Stomach (tissue), 9 donors: Measurements from ENCODE around the gene PRRT2. TPM values are rescaled to one million over a fixed set of nuclear protein-coding genes. Genes with fewer than 3 reads are reported as not detected.

Experiments
- DNase-seq, 2 donors: peaks; one replicate each; pipeline versions ENCODE4 v3.0.0 to v3.0.0-alpha.2; 2013 to 2019
- H3K27ac ChIP-seq, 5 donors: fragments of 200-600 bp in 4 of 5; sonication (generic) in 4 of 5; one replicate each; pipeline ENCODE4 v1.5.1; 2013 to 2019; ENCODE audit warnings: mild to moderate bottlenecking in 1 of 5, moderate library complexity in 1 of 5
- H3K27me3 ChIP-seq, 3 donors: fragments of 200-600 bp; sonication (generic); one replicate each; pipeline ENCODE4 v1.5.1; 2017 to 2019; ENCODE audit warnings: mixed run types in 1 of 3
- H3K36me3 ChIP-seq, 4 donors: fragments of 200-600 bp; sonication (generic); 1 replicate in 3 of 4; 2 replicates in 1 of 4; pipeline ENCODE4 v1.5.1; 2016 to 2019
- H3K4me1 ChIP-seq, 4 donors: fragments of 200-600 bp; sonication (generic); one replicate each; pipeline ENCODE4 v1.5.1; 2016 to 2019
- H3K4me3 ChIP-seq, 4 donors: fragments of 200-600 bp; sonication (generic) in 3 of 4; one replicate each; pipeline ENCODE4 v1.5.1; 2016 to 2019; ENCODE audit warnings: mild to moderate bottlenecking in 1 of 4
- H3K9me3 ChIP-seq, 4 donors: fragments of 200-600 bp; sonication (generic); one replicate each; pipeline ENCODE4 v1.5.1; 2016 to 2019
- EP300 ChIP-seq: sonication (generic); formaldehyde crosslinking; IDR thresholded peaks from one replicate; pipeline ENCODE4 v1.6.1; 2017; ENCODE audit warnings: antibody characterized with exemption
- POLR2A ChIP-seq, 4 donors: fragments of 450-650 bp; IDR thresholded peaks; one replicate each; pipeline ENCODE4 v1.6.1; 2016; ENCODE audit warnings: antibody characterized with exemption in 4 of 4, control low read depth in 2 of 4, mild to moderate bottlenecking in 1 of 4, moderate library complexity in 1 of 4
- POLR2AphosphoS5 ChIP-seq, 3 donors: sonication (generic); formaldehyde crosslinking; IDR thresholded peaks; one replicate each; pipeline ENCODE4 v1.6.1; 2016; ENCODE audit warnings: antibody characterized with exemption in 3 of 3
- WGBS, 5 donors: extraction: QIAGEN DNeasy Blood & Tissue Kit in 3 of 5; methylation state at CpG; one replicate each; pipeline versions ENCODE4 v1.1.5 to v1.1.7; 2013 to 2018; 5-methylcytosine and 5-hydroxymethylcytosine counted together
- intact Hi-C: fragments of 100-400 bp; cut with DNase I; formaldehyde crosslinking; loops from one replicate; pipeline ENCODE4 v1.15.1; 2023; ENCODE audit warnings: low total_unique reads
- polyA plus RNA-seq, 3 donors: library from polyadenylated mRNA; stranded (reverse); fragments of 200-250 nt; gene quantifications; one replicate each; pipeline ENCODE4 v1.2.3, GENCODE V29; 2013
- total RNA-seq, 5 donors: library from RNA; depleted of rRNA; stranded (reverse); fragments of >200 nt; gene quantifications; one replicate each; pipeline versions ENCODE4 v1.1.0 to v1.2.3, GENCODE V29; 2014 to 2016
- TF ChIP-seq, protein P1 (sequence below), 7 experiments: fragments of 450-650 bp in 4 of 7; fragments of 200-600 bp in 3 of 7; sonication (generic) in 3 of 7; IDR thresholded peaks; one replicate each; pipeline ENCODE4 v1.5.1; 2016 to 2019; ENCODE audit warnings: antibody characterized with exemption in 7 of 7, control low read depth in 2 of 7, mild to moderate bottlenecking in 1 of 7
- donor health status: healthy with polysubstance abuse.
- donor health status: Bipolar disorder and iron deficiency.
- donor health status: healthy.

PRRT2 gene
- total and polyA plus RNA-seq, 8 donors, result 0.62 to 17.4 (median 4.0) TPM; not detected in 3

DNA sequence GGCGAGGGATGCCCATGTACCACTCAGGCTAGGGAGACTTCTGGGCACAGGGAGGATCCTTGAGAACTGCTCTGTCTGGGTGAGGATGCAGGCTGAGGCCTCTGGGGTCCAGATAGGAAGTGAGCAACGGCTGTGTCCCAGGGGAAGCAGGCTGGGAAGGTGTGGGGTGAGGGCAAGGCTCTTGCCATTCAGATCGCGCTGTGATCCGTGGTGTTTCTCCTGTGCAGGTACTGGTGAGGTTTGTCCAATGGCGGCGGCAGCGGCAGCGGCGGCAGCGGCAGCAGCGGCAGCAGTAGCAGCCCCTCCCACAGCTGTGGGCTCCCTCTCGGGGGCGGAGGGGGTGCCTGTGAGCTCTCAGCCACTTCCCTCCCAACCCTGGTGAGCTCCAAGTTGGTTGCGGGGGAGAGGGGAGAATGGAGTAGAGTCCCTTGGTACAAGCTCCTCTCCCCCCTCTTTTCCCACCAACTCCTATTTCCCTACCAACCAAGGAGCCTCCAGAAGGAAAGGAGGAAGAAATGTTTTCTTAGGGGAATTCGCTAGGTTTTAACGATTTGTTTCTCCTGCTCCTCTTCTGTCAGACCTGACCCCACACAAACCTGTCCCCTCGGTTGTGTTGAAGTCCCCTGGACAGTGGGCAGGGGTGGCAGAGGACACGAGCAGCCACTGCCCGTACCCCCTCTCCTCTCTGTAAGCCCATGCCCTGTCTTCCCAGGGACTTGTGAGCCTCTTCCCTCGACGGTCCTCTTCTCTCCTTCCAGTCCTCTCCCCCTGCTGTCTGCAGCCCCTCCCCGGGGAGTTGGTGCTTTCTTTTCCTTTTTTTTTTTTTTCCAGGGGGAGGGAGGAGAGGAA is 1.9 kb upstream of the PRRT2 start:
- TF ChIP-seq, protein P1, sequence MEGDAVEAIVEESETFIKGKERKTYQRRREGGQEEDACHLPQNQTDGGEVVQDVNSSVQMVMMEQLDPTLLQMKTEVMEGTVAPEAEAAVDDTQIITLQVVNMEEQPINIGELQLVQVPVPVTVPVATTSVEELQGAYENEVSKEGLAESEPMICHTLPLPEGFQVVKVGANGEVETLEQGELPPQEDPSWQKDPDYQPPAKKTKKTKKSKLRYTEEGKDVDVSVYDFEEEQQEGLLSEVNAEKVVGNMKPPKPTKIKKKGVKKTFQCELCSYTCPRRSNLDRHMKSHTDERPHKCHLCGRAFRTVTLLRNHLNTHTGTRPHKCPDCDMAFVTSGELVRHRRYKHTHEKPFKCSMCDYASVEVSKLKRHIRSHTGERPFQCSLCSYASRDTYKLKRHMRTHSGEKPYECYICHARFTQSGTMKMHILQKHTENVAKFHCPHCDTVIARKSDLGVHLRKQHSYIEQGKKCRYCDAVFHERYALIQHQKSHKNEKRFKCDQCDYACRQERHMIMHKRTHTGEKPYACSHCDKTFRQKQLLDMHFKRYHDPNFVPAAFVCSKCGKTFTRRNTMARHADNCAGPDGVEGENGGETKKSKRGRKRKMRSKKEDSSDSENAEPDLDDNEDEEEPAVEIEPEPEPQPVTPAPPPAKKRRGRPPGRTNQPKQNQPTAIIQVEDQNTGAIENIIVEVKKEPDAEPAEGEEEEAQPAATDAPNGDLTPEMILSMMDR (IDR thresholded peaks at IDR 0.05), result no peak
- TF ChIP-seq POLR2AphosphoS5 (IDR thresholded peaks at IDR 0.05) (no peak), POLR2A (IDR thresholded peaks at IDR 0.05) (no peak), EP300 (no peak)
- DNase-seq, result peak in 1 of 2 donors; percentile 52
- 53 to 62% (median 56%) methylated on average over 23 of the region's 23 CpGs for WGBS, 5 donors
- H3K4me3 ChIP-seq, result peak overlapping the region in 2 of 4 donors; percentile 63 to 71
- intact Hi-C loops, result loop anchor here (5.0 kb wide), 1 partner anchor 47 kb away; no protein-coding TSS in a partner anchor
- no peaks in the 10 kb centered on the region for H3K9me3 ChIP-seq
- peaks cover 15 to 23% (median 21%) of the 10 kb centered on the region in 4 donors for H3K36me3 ChIP-seq
- H3K27ac ChIP-seq, result peak overlapping the region; percentile 52 to 96 (median 91)
- peaks cover 0 to 22% (median 0%) of the 10 kb centered on the region in 3 donors for H3K27me3 ChIP-seq
- H3K4me1 ChIP-seq, result peaks cover 63 to 80% (median 78%) of the 10 kb centered on the region in 4 donors

DNA sequence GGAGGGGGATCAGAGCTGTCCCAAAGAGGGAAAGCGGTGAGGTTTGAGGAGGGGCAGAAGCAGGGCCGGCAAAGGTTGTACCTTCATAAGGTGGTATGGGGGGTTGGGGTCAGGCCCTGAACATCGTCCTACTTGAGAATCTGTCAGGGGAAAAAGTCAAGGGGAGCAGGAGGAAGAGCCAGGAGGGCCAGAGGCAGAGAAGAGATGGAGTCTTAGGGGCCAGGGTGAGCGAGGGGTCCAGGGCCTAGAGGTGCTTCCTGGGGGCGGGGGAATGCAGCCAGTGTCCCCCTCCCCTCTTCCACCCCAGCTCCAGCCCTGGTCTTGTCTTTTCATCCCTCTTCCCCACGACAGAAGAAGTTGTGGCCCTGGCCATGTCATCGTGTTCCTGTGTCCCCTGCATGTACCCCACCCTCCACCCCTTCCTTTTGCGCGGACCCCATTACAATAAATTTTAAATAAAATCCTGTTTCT is 1.3 kb upstream of the PRRT2 start:
- intact Hi-C loops, result no loop called here
- 24 to 32% (median 27%) methylated on average over 9 of the region's 9 CpGs for WGBS, 5 donors
- Histone ChIP-seq H3K4me1 (peaks cover 66 to 84% (median 82%) of the 10 kb centered on the region in 4 donors), H3K4me3 (peak overlapping the region in 2 of 4 donors; percentile 61 to 63), H3K36me3 (peaks cover 15 to 23% (median 21%) of the 10 kb centered on the region in 4 donors), H3K27me3 (peaks cover 0 to 22% (median 0%) of the 10 kb centered on the region in 3 donors), H3K27ac (peak overlapping the region; percentile 87 to 96 (median 91)), H3K9me3 (no peaks in the 10 kb centered on the region)
- TF ChIP-seq, protein P1 (IDR thresholded peaks at IDR 0.05), result no peak
- TF ChIP-seq POLR2A (IDR thresholded peaks at IDR 0.05) (no peak), EP300 (no peak), POLR2AphosphoS5 (IDR thresholded peaks at IDR 0.05) (no peak)
- no peak for DNase-seq

DNA sequence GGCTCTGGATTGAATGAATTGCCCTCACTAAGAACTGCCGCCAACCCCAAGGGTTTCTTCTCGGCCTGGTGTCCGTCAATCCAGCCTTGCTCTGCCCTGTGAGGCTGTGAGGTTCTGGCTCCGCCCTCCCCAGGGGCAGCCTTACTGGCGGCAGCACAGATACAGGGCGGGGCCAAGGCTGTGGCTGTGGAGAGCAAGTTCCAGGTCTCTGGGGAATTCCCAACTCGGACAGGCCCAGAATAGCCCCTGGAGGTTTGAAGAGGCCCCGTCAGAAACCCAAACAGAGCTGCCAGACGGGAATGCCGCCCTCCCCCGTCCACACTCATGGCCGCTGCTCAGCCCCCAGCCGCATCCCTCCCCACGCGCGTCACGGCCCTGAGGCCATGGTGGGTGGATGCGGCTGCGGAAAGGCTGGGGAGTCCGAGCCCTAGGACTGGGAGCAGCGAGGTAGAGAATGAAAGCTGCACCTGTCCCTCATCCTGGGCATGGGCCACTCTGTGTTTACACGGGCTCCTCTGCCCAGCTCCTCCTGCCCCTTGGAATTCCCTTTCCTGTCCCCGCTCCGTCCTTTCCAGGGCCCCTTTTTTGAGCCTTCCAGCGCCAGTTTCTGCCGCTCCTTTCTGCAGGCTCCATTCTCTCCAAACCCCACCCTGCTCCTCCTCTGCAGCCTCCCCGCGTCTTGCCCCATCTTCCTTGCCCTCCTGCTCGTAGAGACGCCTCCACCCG is 660 bp upstream of the PRRT2 start:
- WGBS, 5 donors, result 0 to 1% (median 0%) methylated on average over 26 to 31 of the region's 31 CpGs
- TF ChIP-seq, protein P1 (IDR thresholded peaks at IDR 0.05), result peak in 1 of 7 experiments; percentile 22
- TF ChIP-seq POLR2AphosphoS5 (IDR thresholded peaks at IDR 0.05) (peak; percentile 50 to 88 (median 61)), EP300 (no peak)
- Histone ChIP-seq H3K27ac (peak overlapping the region; percentile 87 to 96 (median 91)), H3K9me3 (no peaks in the 10 kb centered on the region), H3K36me3 (peaks cover 15 to 23% (median 21%) of the 10 kb centered on the region in 4 donors), H3K27me3 (peaks cover 0 to 22% (median 0%) of the 10 kb centered on the region in 3 donors), H3K4me1 (peaks cover 66 to 84% (median 82%) of the 10 kb centered on the region in 4 donors), H3K4me3 (peak overlapping the region; percentile 55 to 61 (median 55))
- intact Hi-C loops, result no loop called here
- peak; percentile 97 to 98 for DNase-seq
